C4-2B (cell line): ENCODE measurements around the gene RPS27.

Experiments used
- ZFX ChIP-seq: fragments of 450-650 bp; IDR thresholded peaks from 2 replicates; pipeline ENCODE4 v1.6.1; 2017
- TF ChIP-seq, protein P1 (sequence below): fragments of 450-650 bp; conservative IDR thresholded peaks from 2 replicates; pipeline ENCODE4 v1.5.1; 2017; ENCODE audit warnings: mild to moderate bottlenecking

DNA sequence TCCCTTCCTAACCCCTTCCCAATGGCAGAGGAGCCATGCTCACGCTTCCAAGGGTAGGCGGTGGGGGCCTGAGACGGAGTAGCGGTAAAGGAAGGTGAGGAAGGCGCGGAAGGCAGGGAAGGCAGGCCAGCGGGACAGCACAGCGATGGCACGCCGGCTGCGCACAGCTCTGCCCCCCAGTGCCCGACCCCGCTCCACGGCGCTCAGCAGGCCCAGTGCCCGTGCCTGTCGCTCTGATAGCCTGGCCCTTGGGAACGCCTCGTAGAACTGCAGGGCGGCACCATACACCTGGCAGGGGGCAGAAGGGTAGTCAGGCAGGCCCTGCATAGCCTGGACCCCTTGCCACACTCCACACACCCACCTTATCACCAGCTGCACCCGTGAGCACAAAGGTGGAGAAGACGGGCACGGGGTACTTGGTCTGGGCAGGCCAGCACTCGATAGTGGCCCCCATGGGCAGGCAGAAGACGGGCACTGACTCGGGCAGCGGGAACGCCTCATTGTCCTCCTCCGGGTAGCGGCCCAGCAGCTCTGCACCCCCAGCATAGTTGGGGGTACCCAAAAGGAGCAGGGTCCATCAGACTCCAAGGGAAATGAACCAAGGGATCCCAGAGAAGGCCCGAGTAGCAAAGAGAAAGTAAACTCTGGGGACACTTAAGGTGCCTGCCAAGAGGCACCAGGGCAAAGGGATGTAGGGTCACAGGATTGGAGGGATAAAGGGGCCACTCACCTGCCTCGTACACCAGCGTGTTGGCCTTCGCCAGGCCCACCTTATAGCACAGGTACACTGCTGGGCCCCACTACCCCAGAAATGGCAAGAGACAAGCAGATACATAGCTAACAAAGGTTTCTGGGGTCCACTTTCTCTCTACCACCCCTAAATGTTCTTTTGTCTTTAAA lies 48.5 kb upstream of the RPS27 start:
- TF ChIP-seq, protein P1, sequence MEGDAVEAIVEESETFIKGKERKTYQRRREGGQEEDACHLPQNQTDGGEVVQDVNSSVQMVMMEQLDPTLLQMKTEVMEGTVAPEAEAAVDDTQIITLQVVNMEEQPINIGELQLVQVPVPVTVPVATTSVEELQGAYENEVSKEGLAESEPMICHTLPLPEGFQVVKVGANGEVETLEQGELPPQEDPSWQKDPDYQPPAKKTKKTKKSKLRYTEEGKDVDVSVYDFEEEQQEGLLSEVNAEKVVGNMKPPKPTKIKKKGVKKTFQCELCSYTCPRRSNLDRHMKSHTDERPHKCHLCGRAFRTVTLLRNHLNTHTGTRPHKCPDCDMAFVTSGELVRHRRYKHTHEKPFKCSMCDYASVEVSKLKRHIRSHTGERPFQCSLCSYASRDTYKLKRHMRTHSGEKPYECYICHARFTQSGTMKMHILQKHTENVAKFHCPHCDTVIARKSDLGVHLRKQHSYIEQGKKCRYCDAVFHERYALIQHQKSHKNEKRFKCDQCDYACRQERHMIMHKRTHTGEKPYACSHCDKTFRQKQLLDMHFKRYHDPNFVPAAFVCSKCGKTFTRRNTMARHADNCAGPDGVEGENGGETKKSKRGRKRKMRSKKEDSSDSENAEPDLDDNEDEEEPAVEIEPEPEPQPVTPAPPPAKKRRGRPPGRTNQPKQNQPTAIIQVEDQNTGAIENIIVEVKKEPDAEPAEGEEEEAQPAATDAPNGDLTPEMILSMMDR, result no peak
- TF ChIP-seq ZFX, result no peak
